GM19239 (cell line): ENCODE results near the gene PSMG3.
"Not testable (repeated sequence)": the region's sequence is repeated elsewhere in the genome, so short reads cannot be mapped to it uniquely, and the experiment has no call there.

ENCODE experiments used
- DNase-seq: peaks from one replicate; pipeline ENCODE4 v3.0.0; 2011; ENCODE audit warnings: low spot score; ENCODE audit not compliant: insufficient read length
- FAIRE-seq: peaks from 2 replicates; lab custom pipeline; 2011; peaks lifted over from hg19 to GRCh38; lab: Jason Lieb, UNC

PSMG3 gene

GRCh38 chr7:1519322-1519922 lies 50.4 kb downstream of the PSMG3 start:
- not testable (repeated sequence) for FAIRE-seq, DNase-seq
